Activated naive CD4-positive, alpha-beta T cell treated with anti-CD3 and anti-CD28 coated beads, Interleukin-2, amount 10 ng/mL, durations not matched to agents 7 days and 5 days (primary cell): ENCODE data around the gene CCL24.
"Not testable (repeated sequence)": the region's sequence is repeated elsewhere in the genome, so short reads cannot be mapped to it uniquely, and the experiment has no call there.

ENCODE experiments used
- CTCF ChIA-PET: fragments of 350-600 bp; sonication (Branson Sonifier 250); formaldehyde crosslinking; loops from one replicate; lab custom pipeline; 2021; ENCODE audit warnings: antibody characterized with exemption; lab: Charles Lee
- DNase-seq: peaks from one replicate; pipeline ENCODE4 v3.0.0-alpha.2; 2020
- H3K27ac Mint-ChIP-seq: one replicate; pipeline ENCODE4 v1.8.0; 2021; ENCODE audit warnings: mild to moderate bottlenecking, moderate library complexity, mixed read lengths
- H3K27me3 Mint-ChIP-seq: one replicate; pipeline ENCODE4 v1.8.0; 2021; ENCODE audit warnings: mild to moderate bottlenecking, mixed read lengths
- H3K36me3 Mint-ChIP-seq: one replicate; pipeline ENCODE4 v1.8.0; 2021; ENCODE audit warnings: mixed read lengths
- H3K4me1 Mint-ChIP-seq: one replicate; pipeline ENCODE4 v1.8.0; 2021; ENCODE audit warnings: mixed read lengths
- H3K4me3 Mint-ChIP-seq: one replicate; pipeline ENCODE4 v1.8.0; 2021; ENCODE audit warnings: mild to moderate bottlenecking, moderate library complexity, mixed read lengths
- H3K9me3 Mint-ChIP-seq: one replicate; pipeline ENCODE4 v1.8.0; 2021; ENCODE audit warnings: mixed read lengths

Gene CCL24

GRCh38 chr7:75788154-75788847, 25.3 kb downstream of the CCL24 start:
- H3K9me3 Mint-ChIP-seq, CTCF ChIA-PET, H3K36me3 Mint-ChIP-seq, H3K4me3 Mint-ChIP-seq, DNase-seq, H3K27ac Mint-ChIP-seq, H3K4me1 Mint-ChIP-seq: not testable (repeated sequence)
- peaks cover 15% of the 10 kb centered on the region for H3K27me3 Mint-ChIP-seq

- H3K4me3 Mint-ChIP-seq, CTCF ChIA-PET, H3K4me1 Mint-ChIP-seq, DNase-seq, H3K36me3 Mint-ChIP-seq, H3K9me3 Mint-ChIP-seq, H3K27ac Mint-ChIP-seq: not testable (repeated sequence)
- peaks cover 44% of the 10 kb centered on the region for H3K27me3 Mint-ChIP-seq
Observed at GRCh38 chr7:75783058-75783457, 30.5 kb downstream of the CCL24 start.

GRCh38 chr7:75780647-75781273, 32.8 kb downstream of the CCL24 start:
- H3K27ac Mint-ChIP-seq, H3K9me3 Mint-ChIP-seq, DNase-seq, H3K4me3 Mint-ChIP-seq, CTCF ChIA-PET, H3K36me3 Mint-ChIP-seq: not testable (repeated sequence)
- peaks cover 44% of the 10 kb centered on the region for H3K27me3 Mint-ChIP-seq
- peaks cover 16% of the 10 kb centered on the region for H3K4me1 Mint-ChIP-seq

- DNase-seq, CTCF ChIA-PET, H3K9me3 Mint-ChIP-seq, H3K36me3 Mint-ChIP-seq, H3K27ac Mint-ChIP-seq, H3K4me3 Mint-ChIP-seq: not testable (repeated sequence)
- peaks cover 44% of the 10 kb centered on the region for H3K27me3 Mint-ChIP-seq
- H3K4me1 Mint-ChIP-seq, result peaks cover 19% of the 10 kb centered on the region
Observed at GRCh38 chr7:75779516-75779915, 34.1 kb downstream of the CCL24 start.

GRCh38 chr7:75779035-75779434, 34.6 kb downstream of the CCL24 start:
- H3K4me3 Mint-ChIP-seq, H3K27ac Mint-ChIP-seq, H3K9me3 Mint-ChIP-seq, H3K36me3 Mint-ChIP-seq, DNase-seq, CTCF ChIA-PET: not testable (repeated sequence)
- H3K27me3 Mint-ChIP-seq, result peaks cover 42% of the 10 kb centered on the region
- H3K4me1 Mint-ChIP-seq, result peaks cover 19% of the 10 kb centered on the region

GRCh38 chr7:75776295-75776971, 37.2 kb downstream of the CCL24 start:
- CTCF ChIA-PET, result interaction anchor here (0.6 kb wide), 1 partner anchor 32 kb away, joined by 3 read pairs; no protein-coding TSS in a partner anchor
- peaks cover 26% of the 10 kb centered on the region for H3K27me3 Mint-ChIP-seq
- H3K4me3 Mint-ChIP-seq, result no peak overlapping the region
- DNase-seq, result peak; percentile 42
- no peaks in the 10 kb centered on the region for H3K36me3 Mint-ChIP-seq
- H3K9me3 Mint-ChIP-seq, result peaks cover 7% of the 10 kb centered on the region
- H3K27ac Mint-ChIP-seq, result peak overlapping the region; percentile 79
- peaks cover 19% of the 10 kb centered on the region for H3K4me1 Mint-ChIP-seq

- not testable (repeated sequence) for H3K9me3 Mint-ChIP-seq
Observed at GRCh38 chr7:75773958-75774357, 39.6 kb downstream of the CCL24 start.

GRCh38 chr7:75772081-75773077, 41.2 kb downstream of the CCL24 start, which contains the start of gene CCL26:
Gene CCL26 (minus strand): TSS chr7:75772211. CDS start chr7:75772176, 35 bp downstream.
- no peak within 1 kb of the TSS for H3K4me3 Mint-ChIP-seq
- peaks cover 7% of the 10 kb centered on the region for H3K9me3 Mint-ChIP-seq
- no peak within 1 kb of the TSS for H3K27ac Mint-ChIP-seq
- H3K36me3 Mint-ChIP-seq, result no peaks in the 10 kb centered on the region
- no peak for DNase-seq
- peaks cover 15% of the 10 kb centered on the region for H3K4me1 Mint-ChIP-seq
- CTCF ChIA-PET, result no interaction called here
- no peaks in the 10 kb centered on the region for H3K27me3 Mint-ChIP-seq

More at GRCh38 chr7:75773958-75774357, 39.6 kb downstream of the CCL24 start:
- H3K4me1 Mint-ChIP-seq, result peaks cover 19% of the 10 kb centered on the region
- not testable (repeated sequence) for DNase-seq, H3K36me3 Mint-ChIP-seq, H3K27ac Mint-ChIP-seq, H3K4me3 Mint-ChIP-seq, H3K27me3 Mint-ChIP-seq
- CTCF ChIA-PET, result interaction anchor here (0.7 kb wide), 1 partner anchor 35 kb away, joined by 3 read pairs; the partner anchor contains the start of gene HIP1

GRCh38 chr7:75771224-75771623, 42.4 kb downstream of the CCL24 start:
- Mint-ChIP-seq H3K4me1 (peaks cover 6% of the 10 kb centered on the region), H3K27ac (no peak overlapping the region), H3K36me3 (no peaks in the 10 kb centered on the region), H3K27me3 (no peaks in the 10 kb centered on the region), H3K4me3 (no peak overlapping the region), H3K9me3 (peaks cover 2% of the 10 kb centered on the region)
- CTCF ChIA-PET, result interaction anchor here (0.7 kb wide), 1 partner anchor 8 kb away, joined by 6 read pairs; no protein-coding TSS in a partner anchor
- DNase-seq, result no peak

GRCh38 chr7:75762350-75762917, 51.2 kb downstream of the CCL24 start:
- H3K27me3 Mint-ChIP-seq, result peaks cover 7% of the 10 kb centered on the region

GRCh38 chr7:75761801-75762200, 51.8 kb downstream of the CCL24 start:
- H3K27ac Mint-ChIP-seq, result not testable (repeated sequence)

More at GRCh38 chr7:75762350-75762917, 51.2 kb downstream of the CCL24 start:
- no peaks in the 10 kb centered on the region for H3K4me1 Mint-ChIP-seq
- no peak for DNase-seq
- no peaks in the 10 kb centered on the region for H3K9me3 Mint-ChIP-seq
- H3K4me3 Mint-ChIP-seq, result no peak overlapping the region
- H3K36me3 Mint-ChIP-seq, result no peaks in the 10 kb centered on the region
- CTCF ChIA-PET, result interaction anchor here (0.6 to 3.5 kb wide), 10 partner anchors 9 to 258 kb away, joined by 3 to 15 read pairs (median 4); no protein-coding TSS in a partner anchor
- H3K27ac Mint-ChIP-seq, result no peak overlapping the region

More at GRCh38 chr7:75761801-75762200, 51.8 kb downstream of the CCL24 start:
- not testable (repeated sequence) for H3K27me3 Mint-ChIP-seq, DNase-seq, H3K4me1 Mint-ChIP-seq, H3K36me3 Mint-ChIP-seq, H3K4me3 Mint-ChIP-seq, H3K9me3 Mint-ChIP-seq
- CTCF ChIA-PET, result interaction anchor here (1.1 to 3.5 kb wide), 7 partner anchors 9 to 259 kb away, joined by 3 to 15 read pairs (median 4); no protein-coding TSS in a partner anchor
